Measurements from ENCODE around the gene ASB2.

The ASB2 gene

GRCh38 chr14:93902619-93903307 is 73.6 kb downstream of the ASB2 start:
- no peak for FAIRE-seq

GRCh38 chr14:93901813-93902212 is 74.6 kb downstream of the ASB2 start:
- no peak for FAIRE-seq

- FAIRE-seq, result no peak
Measured at GRCh38 chr14:93898731-93899130, 77.6 kb downstream of the ASB2 start.

- FAIRE-seq, result no peak
Measured at GRCh38 chr14:93898081-93898611, 78.2 kb downstream of the ASB2 start.

GRCh38 chr14:93897476-93897845 is 78.9 kb downstream of the ASB2 start:
- FAIRE-seq, result no peak

- no peak for FAIRE-seq
Measured at GRCh38 chr14:93895023-93895604, 81.3 kb downstream of the ASB2 start.

GRCh38 chr14:93893661-93894261 is 82.6 kb downstream of the ASB2 start:
- no peak for FAIRE-seq

- no peak for FAIRE-seq
Measured at GRCh38 chr14:93892923-93893558, 83.3 kb downstream of the ASB2 start.

- no peak for FAIRE-seq
Measured at GRCh38 chr14:93892505-93892839, 83.9 kb downstream of the ASB2 start.

- FAIRE-seq, result no peak
Measured at GRCh38 chr14:93891756-93892504, 84.4 kb downstream of the ASB2 start.

GRCh38 chr14:93889739-93890483 is 86.5 kb downstream of the ASB2 start:
- FAIRE-seq, result no peak

GRCh38 chr14:93888995-93889394 is 87.4 kb downstream of the ASB2 start:
- FAIRE-seq, result no peak

GRCh38 chr14:93884950-93885349 is 91.4 kb downstream of the ASB2 start:
- no peak for FAIRE-seq
